ENCODE measurements around the gene HINT2. TPM values are rescaled to one million over a fixed set of nuclear protein-coding genes. Genes with fewer than 3 reads are reported as not detected.

The HINT2 gene
- total RNA-seq, 1 donor from 2014 or later, result 48.1 TPM

- H3K27ac Mint-ChIP-seq (ENCODE audit: unreplicated experiment), result no peak overlapping the region
- H3K4me1 Mint-ChIP-seq (ENCODE audit: low read depth, unreplicated experiment), result peaks cover 39% of the 10 kb centered on the region
- no peak for DNase-seq
- peaks cover 11% of the 10 kb centered on the region for H3K36me3 Mint-ChIP-seq (ENCODE audit: unreplicated experiment)
- H3K9me3 Mint-ChIP-seq (ENCODE audit: unreplicated experiment), result peaks cover 13% of the 10 kb centered on the region
- no peak overlapping the region for H3K4me3 Mint-ChIP-seq (ENCODE audit: unreplicated experiment)
- TF ChIP-seq, protein P1, sequence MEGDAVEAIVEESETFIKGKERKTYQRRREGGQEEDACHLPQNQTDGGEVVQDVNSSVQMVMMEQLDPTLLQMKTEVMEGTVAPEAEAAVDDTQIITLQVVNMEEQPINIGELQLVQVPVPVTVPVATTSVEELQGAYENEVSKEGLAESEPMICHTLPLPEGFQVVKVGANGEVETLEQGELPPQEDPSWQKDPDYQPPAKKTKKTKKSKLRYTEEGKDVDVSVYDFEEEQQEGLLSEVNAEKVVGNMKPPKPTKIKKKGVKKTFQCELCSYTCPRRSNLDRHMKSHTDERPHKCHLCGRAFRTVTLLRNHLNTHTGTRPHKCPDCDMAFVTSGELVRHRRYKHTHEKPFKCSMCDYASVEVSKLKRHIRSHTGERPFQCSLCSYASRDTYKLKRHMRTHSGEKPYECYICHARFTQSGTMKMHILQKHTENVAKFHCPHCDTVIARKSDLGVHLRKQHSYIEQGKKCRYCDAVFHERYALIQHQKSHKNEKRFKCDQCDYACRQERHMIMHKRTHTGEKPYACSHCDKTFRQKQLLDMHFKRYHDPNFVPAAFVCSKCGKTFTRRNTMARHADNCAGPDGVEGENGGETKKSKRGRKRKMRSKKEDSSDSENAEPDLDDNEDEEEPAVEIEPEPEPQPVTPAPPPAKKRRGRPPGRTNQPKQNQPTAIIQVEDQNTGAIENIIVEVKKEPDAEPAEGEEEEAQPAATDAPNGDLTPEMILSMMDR (IDR thresholded peaks at IDR 0.05; ENCODE audit: partially characterized antibody, unreplicated experiment), result no peak
- peaks cover 10% of the 10 kb centered on the region for H3K27me3 Mint-ChIP-seq (ENCODE audit: unreplicated experiment)
Observed at GRCh38 chr9:35832814-35833213, 18.0 kb upstream of the HINT2 start.

DNA sequence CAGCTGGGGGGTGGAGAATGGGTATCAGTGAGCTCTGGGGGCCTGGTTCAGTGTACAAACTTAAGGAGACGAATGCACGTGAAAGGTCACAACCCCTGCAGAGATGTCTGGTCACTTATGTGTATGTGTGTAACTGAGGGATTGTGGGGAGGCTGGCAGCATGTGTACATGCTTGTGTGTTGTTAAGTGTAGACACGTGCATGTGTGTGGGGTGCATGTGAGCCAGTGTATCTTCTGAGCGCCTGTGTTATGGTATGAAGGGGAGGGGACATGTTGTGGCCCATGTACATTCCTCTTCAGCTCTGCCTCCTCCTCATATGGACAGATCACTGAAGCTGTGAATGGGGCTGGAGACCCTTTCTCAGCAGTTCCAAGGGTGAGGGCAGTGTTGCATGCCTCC lies 16.2 kb upstream of the HINT2 start:
- peaks cover 15% of the 10 kb centered on the region for H3K9me3 Mint-ChIP-seq (ENCODE audit: unreplicated experiment)
- no peak overlapping the region for H3K27ac Mint-ChIP-seq (ENCODE audit: unreplicated experiment)
- H3K36me3 Mint-ChIP-seq (ENCODE audit: unreplicated experiment), result peaks cover 11% of the 10 kb centered on the region
- peaks cover 12% of the 10 kb centered on the region for H3K27me3 Mint-ChIP-seq (ENCODE audit: unreplicated experiment)
- H3K4me3 Mint-ChIP-seq (ENCODE audit: unreplicated experiment), result peak overlapping the region; percentile 21
- TF ChIP-seq, protein P1 (IDR thresholded peaks at IDR 0.05; ENCODE audit: partially characterized antibody, unreplicated experiment), result no peak
- DNase-seq, result no peak
- peaks cover 42% of the 10 kb centered on the region for H3K4me1 Mint-ChIP-seq (ENCODE audit: low read depth, unreplicated experiment)

DNA sequence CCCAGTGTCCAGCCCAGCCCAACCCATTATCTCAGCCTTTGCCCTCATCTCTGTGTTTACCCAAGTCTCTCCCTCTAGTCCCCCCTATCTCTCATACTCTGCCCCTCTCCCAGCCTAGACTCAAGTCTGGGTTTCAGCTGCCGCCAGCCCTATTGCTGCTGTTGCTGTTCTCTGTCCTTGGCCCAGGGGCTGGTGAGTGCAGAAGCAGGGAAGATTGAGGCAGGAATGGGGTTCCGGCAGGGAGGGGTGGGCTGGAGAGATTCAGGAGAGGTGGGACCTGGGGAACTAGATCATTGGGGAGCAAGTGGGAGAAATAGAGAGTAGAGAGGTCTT lies 14.9 kb upstream of the HINT2 start:
- Mint-ChIP-seq H3K4me1 (ENCODE audit: low read depth, unreplicated experiment) (peaks cover 43% of the 10 kb centered on the region), H3K4me3 (ENCODE audit: unreplicated experiment) (peak overlapping the region; percentile 93), H3K27me3 (ENCODE audit: unreplicated experiment) (peaks cover 10% of the 10 kb centered on the region), H3K9me3 (ENCODE audit: unreplicated experiment) (peaks cover 14% of the 10 kb centered on the region), H3K27ac (ENCODE audit: unreplicated experiment) (peak overlapping the region; percentile 89), H3K36me3 (ENCODE audit: unreplicated experiment) (peaks cover 5% of the 10 kb centered on the region)
- TF ChIP-seq, protein P1 (IDR thresholded peaks at IDR 0.05; ENCODE audit: partially characterized antibody, unreplicated experiment), result no peak
- no peak for DNase-seq

- peaks cover 11% of the 10 kb centered on the region for H3K9me3 Mint-ChIP-seq (ENCODE audit: unreplicated experiment)
- H3K4me1 Mint-ChIP-seq (ENCODE audit: low read depth, unreplicated experiment), result peaks cover 38% of the 10 kb centered on the region
- H3K27me3 Mint-ChIP-seq (ENCODE audit: unreplicated experiment), result peaks cover 7% of the 10 kb centered on the region
- peak within 1 kb of the TSS; percentile 91 for H3K27ac Mint-ChIP-seq (ENCODE audit: unreplicated experiment)
- peak; percentile 98 for DNase-seq
- peak within 1 kb of the TSS; percentile 97 for H3K4me3 Mint-ChIP-seq (ENCODE audit: unreplicated experiment)
- TF ChIP-seq, protein P1 (IDR thresholded peaks at IDR 0.05; ENCODE audit: partially characterized antibody, unreplicated experiment), result no peak
- no peaks in the 10 kb centered on the region for H3K36me3 Mint-ChIP-seq (ENCODE audit: unreplicated experiment)
Observed at GRCh38 chr9:35829084-35829763, 14.4 kb upstream of the HINT2 start, which contains the start of gene TMEM8B. TSS of gene TMEM8B (plus strand) at chr9:35829228. CDS start at chr9:35829448, 220 bp downstream.

DNA sequence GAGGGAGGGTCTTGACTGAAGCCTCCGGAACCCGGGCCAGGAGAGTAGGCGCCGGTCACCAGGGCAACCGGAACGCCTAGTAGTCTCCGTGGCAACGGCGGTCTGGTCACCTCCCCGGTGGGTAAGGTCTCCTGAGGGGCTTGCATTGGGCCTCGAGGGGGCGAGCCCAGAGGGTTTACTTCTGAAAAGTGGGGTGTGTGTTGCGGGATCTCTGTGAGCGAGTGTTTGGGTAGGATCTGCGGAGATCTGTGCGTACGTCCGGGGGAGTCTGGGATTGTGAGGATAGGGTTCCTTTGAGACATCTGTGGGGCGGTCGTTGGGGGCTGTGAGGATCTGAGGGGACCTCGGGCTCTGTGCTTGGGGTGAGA lies 13.9 kb upstream of the HINT2 start, which contains the start of gene FAM221B:
TSS of gene FAM221B (minus strand) at position 17 of the 368 bp plus-strand sequence. CDS start 2,571 bp downstream, outside the sequence.
- H3K9me3 Mint-ChIP-seq (ENCODE audit: unreplicated experiment), result peaks cover 11% of the 10 kb centered on the region
- H3K27ac Mint-ChIP-seq (ENCODE audit: unreplicated experiment), result peak within 1 kb of the TSS; percentile 91
- H3K4me3 Mint-ChIP-seq (ENCODE audit: unreplicated experiment), result peak within 1 kb of the TSS; percentile 97
- TF ChIP-seq, protein P1 (IDR thresholded peaks at IDR 0.05; ENCODE audit: partially characterized antibody, unreplicated experiment), result no peak
- peaks cover 7% of the 10 kb centered on the region for H3K27me3 Mint-ChIP-seq (ENCODE audit: unreplicated experiment)
- H3K4me1 Mint-ChIP-seq (ENCODE audit: low read depth, unreplicated experiment), result peaks cover 34% of the 10 kb centered on the region
- DNase-seq, result peak; percentile 35
- H3K36me3 Mint-ChIP-seq (ENCODE audit: unreplicated experiment), result no peaks in the 10 kb centered on the region

Data from glutamatergic neuron (in vitro differentiated cells).